K562 (cell line): ENCODE data around the gene PACSIN1.

Experiments used
- CTCF ChIP-seq, 3 experiments: IDR thresholded peaks in 2 of 3; conservative IDR thresholded peaks in 1 of 3; 2 replicates each; pipeline ENCODE4 v1.5.1; 2011 to 2012; ENCODE audit warnings: low read length in 3 of 3, mild to moderate bottlenecking in 3 of 3, control low read depth in 2 of 3, improper control_type of control experiment in 1 of 3, inconsistent platforms in 1 of 3, low read depth in 1 of 3, mixed read lengths in 1 of 3, moderate library complexity in 1 of 3; ENCODE audit not compliant: insufficient read depth in 2 of 3
- RERE ChIP-seq: sonication (generic); formaldehyde crosslinking; IDR thresholded peaks from 2 replicates; pipeline ENCODE4 v1.8.0; 2023; ENCODE audit warnings: missing genetic modification reagents, mild to moderate bottlenecking, borderline replicate concordance
- TF ChIP-seq, protein P1 (sequence below): sonication (generic); formaldehyde crosslinking; IDR thresholded peaks from 2 replicates; pipeline ENCODE4 v1.8.1; 2022; ENCODE audit warnings: missing genetic modification reagents

- TF ChIP-seq, protein P1, sequence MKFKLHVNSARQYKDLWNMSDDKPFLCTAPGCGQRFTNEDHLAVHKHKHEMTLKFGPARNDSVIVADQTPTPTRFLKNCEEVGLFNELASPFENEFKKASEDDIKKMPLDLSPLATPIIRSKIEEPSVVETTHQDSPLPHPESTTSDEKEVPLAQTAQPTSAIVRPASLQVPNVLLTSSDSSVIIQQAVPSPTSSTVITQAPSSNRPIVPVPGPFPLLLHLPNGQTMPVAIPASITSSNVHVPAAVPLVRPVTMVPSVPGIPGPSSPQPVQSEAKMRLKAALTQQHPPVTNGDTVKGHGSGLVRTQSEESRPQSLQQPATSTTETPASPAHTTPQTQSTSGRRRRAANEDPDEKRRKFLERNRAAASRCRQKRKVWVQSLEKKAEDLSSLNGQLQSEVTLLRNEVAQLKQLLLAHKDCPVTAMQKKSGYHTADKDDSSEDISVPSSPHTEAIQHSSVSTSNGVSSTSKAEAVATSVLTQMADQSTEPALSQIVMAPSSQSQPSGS (CRISPR knock-in tag): no peak
- TF ChIP-seq RERE (CRISPR knock-in tag): no peak
- no peak for TF ChIP-seq CTCF (IDR thresholded peaks at IDR 0.05 in 2 of 3, conservative IDR thresholded peaks at IDR 0.05 in 1 of 3; ENCODE audit: insufficient read depth in 2 of 3, low read depth in 1 of 3, low read length in 3 of 3)
Measured at GRCh38 chr6:34487536-34487935, 21.7 kb downstream of the PACSIN1 start.
